ENCODE measurements around the gene PRKCQ. TPM values are rescaled to one million over a fixed set of nuclear protein-coding genes. Genes with fewer than 3 reads are reported as not detected.

Gene PRKCQ
- total and polyA plus RNA-seq, 9 donors = 8.4 to 21.9 (median 14.7) TPM

DNA sequence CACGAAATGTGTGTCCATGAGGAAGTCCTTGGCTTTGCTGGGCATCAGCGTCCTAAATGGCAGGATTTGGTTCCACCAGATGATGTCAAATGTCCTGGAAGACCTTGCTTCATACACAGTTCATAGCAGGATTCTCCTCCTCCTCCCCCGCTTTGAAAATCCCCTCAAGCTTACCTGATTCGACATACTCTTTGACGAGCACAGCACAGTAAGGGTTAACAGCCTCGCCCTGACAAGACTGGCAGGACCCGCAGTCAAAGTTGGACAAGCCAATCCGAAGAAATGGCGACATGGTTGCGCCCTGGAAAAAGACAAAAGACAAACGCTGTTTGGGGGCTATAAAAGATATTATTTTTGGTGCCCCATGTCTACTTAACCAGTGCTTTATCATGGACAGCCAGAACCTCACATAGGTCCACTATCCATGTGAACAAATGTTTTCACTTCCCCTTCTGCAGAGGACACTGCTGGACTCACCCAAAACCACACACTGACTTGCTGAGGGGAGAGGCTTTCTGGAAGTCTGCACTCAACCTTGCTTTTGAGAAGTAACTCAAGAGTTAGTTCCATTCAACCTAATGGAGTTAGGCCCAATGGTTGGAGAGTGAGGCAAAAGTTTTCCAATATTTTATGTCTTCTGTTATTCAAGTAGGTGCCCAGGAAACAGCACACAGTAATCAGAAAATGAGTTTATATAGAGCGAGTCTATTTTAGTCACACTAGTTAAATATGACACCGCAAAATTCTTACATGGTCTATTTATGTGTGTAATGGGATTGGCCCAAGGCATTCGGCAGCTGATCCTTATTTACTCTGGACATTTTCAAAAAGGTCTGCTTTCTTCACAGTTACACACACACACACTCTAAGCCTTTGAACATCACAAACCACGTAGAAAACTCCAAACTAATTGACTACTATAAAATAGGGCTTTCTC, 65.0 kb downstream of the PRKCQ start:
- Histone ChIP-seq H3K9me3 (replicated peaks; ENCODE audit: control insufficient read depth, low read depth, low read length) (no peaks in the 10 kb centered on the region), H3K4me3 (ENCODE audit: low read length) (peak overlapping the region; percentile 18), H3K36me3 (ENCODE audit: control insufficient read depth, insufficient read depth, low read length) (peaks cover 4% of the 10 kb centered on the region), H3K27me3 (ENCODE audit: control insufficient read depth, insufficient read depth, low read length) (no peaks in the 10 kb centered on the region), H3K4me1 (ENCODE audit: control insufficient read depth, insufficient read depth, low read length) (peaks cover 9% of the 10 kb centered on the region), H3K27ac (ENCODE audit: low read length) (peak overlapping the region; percentile 73)
- 82% methylated on average over 8 of the region's 15 CpGs for WGBS (ENCODE audit: insufficient coverage)
- DNase-seq = peak; percentile 44

DNA sequence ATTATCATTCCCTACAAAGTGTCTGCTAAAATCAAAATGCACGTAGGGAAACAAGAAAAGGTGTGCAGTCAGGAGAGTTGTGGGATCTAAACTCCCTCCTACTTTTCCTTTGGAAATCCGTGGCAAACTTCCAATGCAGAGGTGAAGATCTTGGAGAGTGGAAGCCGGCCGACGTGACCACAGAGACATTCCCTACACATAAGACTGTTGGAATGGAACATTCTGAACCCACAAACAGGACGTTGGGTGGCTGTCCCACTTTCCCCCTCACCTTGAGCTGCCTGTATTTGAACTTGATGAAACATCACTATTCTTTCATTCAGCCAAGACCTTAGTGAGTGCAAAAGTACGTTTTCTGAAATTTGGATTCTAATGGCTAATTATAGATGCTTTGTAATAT, 65.9 kb downstream of the PRKCQ start:
- Histone ChIP-seq H3K4me3 (ENCODE audit: low read length) (no peak overlapping the region), H3K9me3 (replicated peaks; ENCODE audit: control insufficient read depth, low read depth, low read length) (no peaks in the 10 kb centered on the region), H3K36me3 (ENCODE audit: control insufficient read depth, insufficient read depth, low read length) (peaks cover 4% of the 10 kb centered on the region), H3K27me3 (ENCODE audit: control insufficient read depth, insufficient read depth, low read length) (no peaks in the 10 kb centered on the region), H3K27ac (ENCODE audit: low read length) (peak overlapping the region; percentile 73), H3K4me1 (ENCODE audit: control insufficient read depth, insufficient read depth, low read length) (peaks cover 9% of the 10 kb centered on the region)
- peak; percentile 6 for DNase-seq
- WGBS (ENCODE audit: insufficient coverage) = no CpG with 5 or more reads among the region's 7 CpGs

DNA sequence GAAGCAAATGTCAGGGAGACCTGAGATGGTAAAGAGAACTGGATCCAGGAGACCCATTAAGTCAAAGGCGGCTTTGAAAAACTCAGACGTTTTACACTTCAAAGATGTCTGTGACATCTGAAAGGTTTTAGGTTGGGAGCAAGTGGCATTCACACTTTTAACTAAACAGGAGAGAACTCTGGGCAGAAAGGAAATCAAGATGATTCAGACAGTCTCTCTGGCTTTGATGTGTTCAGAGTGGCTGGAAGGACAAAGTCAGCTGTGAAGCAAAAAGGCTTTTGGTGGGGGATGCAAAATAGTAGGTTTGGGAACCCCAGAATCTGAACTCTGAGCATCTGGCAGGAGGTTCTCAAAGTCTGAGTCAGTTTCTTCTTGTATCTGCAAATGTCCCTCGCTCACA, 66.6 kb downstream of the PRKCQ start:
- Histone ChIP-seq H3K9me3 (replicated peaks; ENCODE audit: control insufficient read depth, low read depth, low read length) (no peaks in the 10 kb centered on the region), H3K27me3 (ENCODE audit: control insufficient read depth, insufficient read depth, low read length) (no peaks in the 10 kb centered on the region), H3K4me3 (ENCODE audit: low read length) (no peak overlapping the region), H3K36me3 (ENCODE audit: control insufficient read depth, insufficient read depth, low read length) (peaks cover 4% of the 10 kb centered on the region), H3K27ac (ENCODE audit: low read length) (no peak overlapping the region), H3K4me1 (ENCODE audit: control insufficient read depth, insufficient read depth, low read length) (peaks cover 9% of the 10 kb centered on the region)
- 64% methylated on average over 2 of the region's 3 CpGs for WGBS (ENCODE audit: insufficient coverage)
- no peak for DNase-seq

DNA sequence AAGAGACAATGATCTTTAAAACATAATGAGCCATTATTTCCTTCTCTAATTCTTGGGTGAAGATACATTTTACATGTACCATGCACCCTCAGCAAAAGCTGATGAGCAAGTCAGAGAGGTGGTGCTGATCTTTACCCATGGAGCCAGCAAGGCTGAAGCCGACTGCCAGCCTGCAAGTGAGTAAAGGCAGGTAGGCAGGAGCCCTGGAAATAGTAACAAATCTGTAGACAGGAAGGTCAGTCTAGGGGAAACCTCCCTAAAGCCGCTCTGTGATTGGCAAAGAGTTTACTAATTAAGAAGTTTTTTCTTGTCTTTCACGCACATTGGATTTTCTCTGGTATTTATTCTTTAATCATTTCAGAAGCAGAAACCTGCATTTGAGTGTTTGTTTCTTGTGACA, 67.9 kb downstream of the PRKCQ start:
- Histone ChIP-seq H3K27me3 (ENCODE audit: control insufficient read depth, insufficient read depth, low read length) (no peaks in the 10 kb centered on the region), H3K9me3 (replicated peaks; ENCODE audit: control insufficient read depth, low read depth, low read length) (no peaks in the 10 kb centered on the region), H3K36me3 (ENCODE audit: control insufficient read depth, insufficient read depth, low read length) (peaks cover 4% of the 10 kb centered on the region), H3K4me1 (ENCODE audit: control insufficient read depth, insufficient read depth, low read length) (peaks cover 9% of the 10 kb centered on the region), H3K4me3 (ENCODE audit: low read length) (no peak overlapping the region), H3K27ac (ENCODE audit: low read length) (no peak overlapping the region)
- 100% methylated on average over 1 of the region's 3 CpGs for WGBS (ENCODE audit: insufficient coverage)
- no peak for DNase-seq

DNA sequence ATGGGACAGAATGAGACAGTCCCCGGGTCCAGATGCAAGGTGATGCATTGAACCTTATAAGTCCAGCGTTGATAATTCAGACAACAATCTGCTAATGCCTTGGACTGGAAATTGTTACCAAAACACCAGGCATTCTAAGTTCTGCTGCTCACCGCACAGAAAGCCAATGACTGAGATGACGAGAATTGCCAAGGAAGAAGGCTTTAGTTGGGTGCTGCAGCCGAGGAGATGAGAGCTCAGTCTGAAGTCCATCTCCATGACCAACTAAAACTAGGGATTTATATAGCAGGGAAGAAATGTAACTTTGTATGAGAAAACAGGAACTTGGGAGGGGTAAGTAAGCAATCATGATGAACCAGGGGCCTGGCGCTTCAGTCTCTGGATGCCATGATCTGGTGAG, 68.7 kb downstream of the PRKCQ start:
- Histone ChIP-seq H3K9me3 (replicated peaks; ENCODE audit: control insufficient read depth, low read depth, low read length) (no peaks in the 10 kb centered on the region), H3K27me3 (ENCODE audit: control insufficient read depth, insufficient read depth, low read length) (no peaks in the 10 kb centered on the region), H3K4me3 (ENCODE audit: low read length) (no peak overlapping the region), H3K27ac (ENCODE audit: low read length) (no peak overlapping the region), H3K4me1 (ENCODE audit: control insufficient read depth, insufficient read depth, low read length) (peaks cover 6% of the 10 kb centered on the region), H3K36me3 (ENCODE audit: control insufficient read depth, insufficient read depth, low read length) (peaks cover 4% of the 10 kb centered on the region)
- no peak for DNase-seq
- WGBS (ENCODE audit: insufficient coverage) = 96% methylated on average over 4 of the region's 6 CpGs

DNA sequence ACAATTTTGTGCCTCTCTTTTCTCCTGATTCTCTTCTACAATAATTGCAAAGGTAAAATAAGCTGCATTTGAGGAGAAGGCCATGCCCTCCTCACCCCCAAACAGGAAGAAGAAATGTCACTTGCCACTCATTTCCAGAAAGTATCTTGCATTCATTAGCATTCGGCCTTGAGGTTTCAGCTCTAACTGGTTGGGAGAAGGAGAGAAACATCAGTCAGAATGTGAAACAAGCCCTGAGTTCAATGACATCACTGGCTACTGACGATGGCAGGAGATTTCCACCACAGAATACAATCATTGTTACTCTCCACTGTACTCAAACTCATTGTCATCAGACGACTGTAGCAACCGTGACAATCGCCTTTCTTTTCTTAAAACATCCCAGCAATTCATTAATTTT, 72.8 kb downstream of the PRKCQ start:
- peaks cover 4% of the 10 kb centered on the region for H3K36me3 ChIP-seq (ENCODE audit: control insufficient read depth, insufficient read depth, low read length)
- no CpG with 5 or more reads among the region's 5 CpGs for WGBS (ENCODE audit: insufficient coverage)
- no peaks in the 10 kb centered on the region for H3K4me1 ChIP-seq (ENCODE audit: control insufficient read depth, insufficient read depth, low read length)
- no peaks in the 10 kb centered on the region for H3K27me3 ChIP-seq (ENCODE audit: control insufficient read depth, insufficient read depth, low read length)
- no peak overlapping the region for H3K4me3 ChIP-seq (ENCODE audit: low read length)
- DNase-seq = no peak
- no peak overlapping the region for H3K27ac ChIP-seq (ENCODE audit: low read length)
- H3K9me3 ChIP-seq (replicated peaks; ENCODE audit: control insufficient read depth, low read depth, low read length) = no peaks in the 10 kb centered on the region

DNA sequence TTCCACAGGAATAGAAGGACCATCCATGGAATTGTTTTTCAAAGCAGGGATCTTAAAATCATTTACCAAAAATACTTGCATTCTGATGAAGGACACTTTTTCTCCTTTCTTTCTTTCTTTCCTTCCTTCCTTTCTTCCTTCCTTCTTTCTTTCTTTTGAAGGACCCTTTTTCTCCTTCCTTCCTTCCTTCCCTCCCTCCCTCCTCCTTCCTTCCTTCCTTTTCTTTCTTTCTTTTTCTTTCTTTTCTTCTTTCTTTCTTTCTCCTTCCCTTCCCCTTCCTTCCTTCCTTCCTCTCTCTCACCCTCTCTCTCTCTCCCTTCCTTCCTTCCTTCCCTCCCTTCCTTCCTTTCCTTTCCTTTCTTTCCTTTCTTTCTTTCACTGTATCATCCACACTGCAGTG, 74.8 kb downstream of the PRKCQ start:
- H3K4me1 ChIP-seq (ENCODE audit: control insufficient read depth, insufficient read depth, low read length) = no peaks in the 10 kb centered on the region
- H3K4me3 ChIP-seq (ENCODE audit: low read length) = no peak overlapping the region
- H3K27me3 ChIP-seq (ENCODE audit: control insufficient read depth, insufficient read depth, low read length) = no peaks in the 10 kb centered on the region
- DNase-seq = no peak
- no peak overlapping the region for H3K27ac ChIP-seq (ENCODE audit: low read length)
- no peaks in the 10 kb centered on the region for H3K9me3 ChIP-seq (replicated peaks; ENCODE audit: control insufficient read depth, low read depth, low read length)
- H3K36me3 ChIP-seq (ENCODE audit: control insufficient read depth, insufficient read depth, low read length) = no peaks in the 10 kb centered on the region

DNA sequence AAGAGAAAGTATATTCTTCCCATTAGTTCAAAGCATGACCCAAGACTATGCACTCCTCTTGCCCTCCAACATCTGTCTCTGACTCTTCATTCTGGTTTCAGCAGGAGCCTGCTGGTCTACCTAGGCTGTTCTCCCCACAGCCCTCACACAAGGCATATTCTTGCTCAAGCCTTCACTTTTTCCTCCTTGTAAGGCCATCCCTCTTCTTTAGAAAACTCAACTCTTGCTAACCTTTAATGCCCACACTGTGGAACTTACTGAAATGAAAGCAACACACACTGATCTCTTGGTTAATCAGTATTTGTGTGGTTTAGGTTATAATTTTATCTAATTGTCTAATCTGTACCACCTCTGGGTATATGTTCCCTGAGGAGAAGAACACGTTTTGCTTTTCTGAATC, 75.8 kb downstream of the PRKCQ start:
- H3K27ac ChIP-seq (ENCODE audit: low read length) = no peak overlapping the region
- WGBS (ENCODE audit: insufficient coverage) = no CpG with 5 or more reads among the region's 1 CpG
- H3K36me3 ChIP-seq (ENCODE audit: control insufficient read depth, insufficient read depth, low read length) = no peaks in the 10 kb centered on the region

DNA sequence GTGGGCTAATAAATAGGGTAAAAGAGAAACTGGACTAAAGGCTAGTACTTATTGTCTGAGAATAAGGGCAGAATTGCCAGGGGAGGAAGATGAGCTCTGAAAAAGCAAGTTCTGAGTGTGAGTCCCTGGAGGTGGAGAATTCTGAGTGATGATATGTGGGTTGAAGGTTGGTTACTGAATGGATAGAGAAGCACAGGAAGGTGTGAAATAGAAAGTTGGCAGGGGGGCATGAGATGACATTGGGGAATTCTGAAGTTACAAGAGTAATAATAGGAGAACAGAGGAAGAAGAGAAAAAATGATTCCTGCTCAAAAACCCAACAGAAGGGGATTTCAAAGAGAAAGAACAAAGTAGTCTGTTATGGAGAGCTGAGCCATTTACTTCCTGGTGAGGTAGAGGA, 76.9 kb downstream of the PRKCQ start:
- Histone ChIP-seq H3K4me1 (ENCODE audit: control insufficient read depth, insufficient read depth, low read length) (no peaks in the 10 kb centered on the region), H3K9me3 (replicated peaks; ENCODE audit: control insufficient read depth, low read depth, low read length) (no peaks in the 10 kb centered on the region), H3K27ac (ENCODE audit: low read length) (no peak overlapping the region), H3K27me3 (ENCODE audit: control insufficient read depth, insufficient read depth, low read length) (no peaks in the 10 kb centered on the region), H3K4me3 (ENCODE audit: low read length) (no peak overlapping the region), H3K36me3 (ENCODE audit: control insufficient read depth, insufficient read depth, low read length) (peaks cover 2% of the 10 kb centered on the region)
- no peak for DNase-seq

More for the DNA sequence above, 75.8 kb downstream of the PRKCQ start:
- H3K9me3 ChIP-seq (replicated peaks; ENCODE audit: control insufficient read depth, low read depth, low read length) = no peaks in the 10 kb centered on the region
- no peak overlapping the region for H3K4me3 ChIP-seq (ENCODE audit: low read length)
- no peaks in the 10 kb centered on the region for H3K27me3 ChIP-seq (ENCODE audit: control insufficient read depth, insufficient read depth, low read length)
- H3K4me1 ChIP-seq (ENCODE audit: control insufficient read depth, insufficient read depth, low read length) = no peaks in the 10 kb centered on the region
- no peak for DNase-seq

DNA sequence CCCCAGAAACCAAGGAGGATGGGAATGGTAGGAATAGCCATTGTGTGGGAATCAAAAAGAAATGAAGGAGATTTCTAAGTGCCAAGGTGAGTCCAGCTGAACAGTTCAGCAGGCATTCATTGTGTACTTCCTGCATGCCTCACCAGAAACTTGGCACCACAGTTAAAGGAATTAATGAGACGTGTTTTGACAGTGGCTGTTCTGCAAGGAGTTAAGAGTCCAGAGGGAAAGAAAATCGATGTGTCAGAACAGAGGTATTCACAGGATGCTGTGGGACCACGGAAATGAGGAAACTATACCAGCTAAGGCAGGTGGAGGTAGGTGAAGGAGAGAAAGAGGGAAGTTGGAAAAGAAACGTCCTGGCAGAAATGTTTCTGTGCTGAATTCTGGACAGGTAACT, 78.1 kb downstream of the PRKCQ start:
- 85% methylated on average over 4 of the region's 4 CpGs for WGBS (ENCODE audit: insufficient coverage)
- H3K27ac ChIP-seq (ENCODE audit: low read length) = no peak overlapping the region
- no peaks in the 10 kb centered on the region for H3K9me3 ChIP-seq (replicated peaks; ENCODE audit: control insufficient read depth, low read depth, low read length)

DNA sequence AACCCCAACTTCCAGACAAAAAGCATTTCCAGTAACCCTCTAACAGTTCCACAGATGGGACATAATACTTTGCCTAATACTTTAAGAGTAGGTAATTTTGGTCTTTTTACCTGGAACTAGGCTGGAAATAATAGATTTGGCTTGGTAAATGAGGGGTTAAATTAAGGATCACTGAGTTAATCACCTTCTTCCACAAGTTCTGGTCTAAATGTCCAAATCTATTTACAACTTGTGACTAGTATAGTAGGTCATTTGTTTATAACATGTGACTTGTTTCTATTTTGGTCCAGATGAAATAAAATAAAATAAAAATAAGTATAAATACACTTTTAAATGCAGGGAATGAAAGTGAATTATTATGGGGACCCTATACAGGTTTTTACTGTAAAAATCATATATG, 80.1 kb downstream of the PRKCQ start:
- H3K4me1 ChIP-seq (ENCODE audit: control insufficient read depth, insufficient read depth, low read length) = no peaks in the 10 kb centered on the region
- peaks cover 12% of the 10 kb centered on the region for H3K36me3 ChIP-seq (ENCODE audit: control insufficient read depth, insufficient read depth, low read length)
- no peak overlapping the region for H3K4me3 ChIP-seq (ENCODE audit: low read length)
- no peaks in the 10 kb centered on the region for H3K9me3 ChIP-seq (replicated peaks; ENCODE audit: control insufficient read depth, low read depth, low read length)
- no peak overlapping the region for H3K27ac ChIP-seq (ENCODE audit: low read length)
- no peaks in the 10 kb centered on the region for H3K27me3 ChIP-seq (ENCODE audit: control insufficient read depth, insufficient read depth, low read length)
- DNase-seq = no peak

More for the DNA sequence above, 78.1 kb downstream of the PRKCQ start:
- Histone ChIP-seq H3K4me1 (ENCODE audit: control insufficient read depth, insufficient read depth, low read length) (no peaks in the 10 kb centered on the region), H3K27me3 (ENCODE audit: control insufficient read depth, insufficient read depth, low read length) (no peaks in the 10 kb centered on the region), H3K36me3 (ENCODE audit: control insufficient read depth, insufficient read depth, low read length) (peaks cover 9% of the 10 kb centered on the region), H3K4me3 (ENCODE audit: low read length) (no peak overlapping the region)
- DNase-seq = no peak

All from muscle of leg (tissue), 11 donors.